Islet precursor cell (in vitro differentiated cells): ENCODE measurements around the gene CRYBG1.
A peak's percentile ranks its signal among the peaks of the same experiment; 100 is the strongest.
"Not testable (repeated sequence)": the region's sequence is repeated elsewhere in the genome, so short reads cannot be mapped to it uniquely, and the experiment has no call there.

Source experiments
- DNase-seq: peaks from one replicate; pipeline ENCODE4 v3.0.0-alpha.2; 2018

The CRYBG1 gene

DNA sequence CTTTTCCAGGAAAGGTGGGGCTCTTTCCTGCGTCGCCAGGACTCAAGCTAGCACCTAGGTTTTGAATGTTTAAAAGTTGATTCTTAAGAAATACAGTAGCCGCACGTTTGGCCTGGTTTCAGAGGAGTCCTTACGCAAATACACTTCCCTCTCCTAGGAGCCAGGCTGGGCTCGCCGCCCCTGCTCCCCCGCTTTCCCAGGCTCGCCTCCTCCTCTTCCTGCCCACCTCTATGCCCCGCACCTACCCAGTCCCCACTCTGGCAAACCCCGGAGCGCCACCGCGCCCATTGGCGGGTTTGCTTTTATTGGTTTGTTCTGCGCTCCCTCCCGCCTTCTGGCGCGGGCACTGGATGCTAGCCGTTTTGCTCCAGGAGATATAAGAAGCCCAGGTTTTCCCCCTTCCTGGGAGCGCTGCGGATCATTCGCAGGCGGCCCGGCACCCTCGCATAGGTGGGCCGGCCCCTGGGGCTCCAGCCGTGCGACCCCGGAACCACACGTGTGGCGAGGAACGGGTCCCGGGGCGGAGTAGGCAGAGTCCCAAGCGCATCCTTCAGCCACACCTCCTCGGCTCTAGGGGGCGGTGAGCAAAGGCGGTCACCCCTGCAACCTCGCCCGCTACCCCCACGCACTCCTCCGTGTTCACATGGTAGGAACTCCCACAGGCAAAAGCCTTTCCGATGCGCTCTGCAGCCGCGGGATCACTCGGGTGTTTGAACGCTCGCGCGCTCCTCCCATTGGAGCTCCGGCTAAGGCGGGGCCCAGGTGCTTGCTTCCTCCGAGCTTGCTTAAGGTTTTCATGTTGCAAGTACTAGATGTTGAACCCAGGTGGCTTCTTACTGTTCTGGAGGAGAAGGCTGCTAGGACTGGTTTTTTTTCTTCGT, 149.8 kb downstream of the CRYBG1 start:
- peak; percentile 83 for DNase-seq

DNA sequence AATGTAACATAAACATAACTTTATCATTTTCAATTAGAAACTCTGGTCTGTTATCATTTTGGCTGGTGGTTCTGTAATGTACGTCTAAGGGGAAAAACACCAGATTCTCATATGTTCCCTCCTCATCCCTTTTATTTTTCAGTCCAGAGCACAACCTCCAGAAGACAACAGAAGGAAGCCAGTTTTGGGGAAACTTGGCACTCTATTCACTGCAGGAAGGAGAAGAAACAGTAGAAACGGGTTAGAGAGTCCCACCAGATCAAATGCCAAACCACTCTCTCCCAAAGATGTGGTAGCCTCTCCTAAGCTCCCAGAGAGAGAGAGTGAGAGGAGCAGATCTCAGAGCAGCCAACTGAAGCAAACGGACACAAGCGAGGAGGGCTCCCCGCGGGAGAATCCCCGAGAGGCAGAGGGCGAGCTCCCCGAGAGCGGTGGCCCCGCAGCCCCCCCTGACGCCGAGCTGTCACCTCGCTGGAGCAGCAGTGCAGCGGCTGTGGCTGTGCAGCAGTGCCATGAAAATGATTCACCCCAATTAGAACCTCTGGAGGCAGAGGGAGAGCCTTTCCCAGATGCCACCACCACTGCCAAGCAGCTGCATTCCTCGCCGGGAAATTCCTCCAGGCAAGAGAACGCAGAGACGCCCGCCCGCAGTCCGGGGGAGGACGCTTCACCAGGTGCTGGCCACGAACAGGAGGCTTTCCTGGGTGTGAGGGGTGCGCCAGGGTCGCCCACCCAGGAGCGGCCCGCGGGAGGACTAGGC, 151.0 kb downstream of the CRYBG1 start:
- DNase-seq = peak; percentile 90

DNA sequence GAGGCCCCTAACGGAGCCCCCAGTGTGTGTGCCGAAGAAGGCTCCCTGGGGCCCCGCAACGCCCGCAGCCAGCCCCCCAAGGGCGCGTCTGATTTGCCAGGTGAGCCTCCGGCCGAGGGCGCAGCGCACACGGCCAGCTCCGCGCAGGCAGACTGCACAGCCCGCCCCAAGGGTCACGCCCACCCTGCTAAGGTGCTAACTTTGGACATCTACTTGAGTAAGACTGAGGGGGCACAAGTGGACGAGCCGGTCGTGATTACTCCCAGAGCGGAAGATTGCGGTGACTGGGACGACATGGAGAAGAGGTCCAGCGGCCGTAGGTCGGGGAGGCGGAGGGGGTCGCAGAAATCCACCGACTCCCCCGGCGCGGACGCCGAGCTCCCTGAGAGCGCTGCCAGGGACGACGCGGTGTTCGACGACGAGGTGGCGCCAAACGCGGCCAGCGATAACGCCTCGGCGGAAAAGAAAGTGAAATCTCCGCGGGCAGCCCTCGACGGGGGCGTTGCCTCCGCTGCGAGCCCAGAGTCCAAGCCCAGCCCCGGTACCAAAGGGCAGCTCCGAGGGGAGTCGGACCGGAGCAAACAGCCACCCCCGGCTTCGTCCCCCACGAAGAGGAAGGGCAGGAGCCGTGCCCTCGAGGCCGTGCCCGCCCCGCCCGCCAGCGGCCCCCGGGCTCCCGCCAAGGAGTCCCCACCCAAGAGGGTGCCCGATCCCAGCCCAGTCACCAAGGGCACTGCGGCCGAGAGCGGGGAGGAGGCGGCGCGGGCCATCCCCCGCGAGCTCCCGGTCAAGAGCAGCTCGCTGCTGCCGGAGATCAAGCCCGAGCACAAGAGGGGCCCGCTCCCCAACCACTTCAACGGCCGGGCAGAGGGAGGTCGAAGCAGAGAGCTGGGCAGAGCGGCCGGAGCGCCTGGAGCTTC, 151.8 kb downstream of the CRYBG1 start:
- peak; percentile 74 for DNase-seq

DNA sequence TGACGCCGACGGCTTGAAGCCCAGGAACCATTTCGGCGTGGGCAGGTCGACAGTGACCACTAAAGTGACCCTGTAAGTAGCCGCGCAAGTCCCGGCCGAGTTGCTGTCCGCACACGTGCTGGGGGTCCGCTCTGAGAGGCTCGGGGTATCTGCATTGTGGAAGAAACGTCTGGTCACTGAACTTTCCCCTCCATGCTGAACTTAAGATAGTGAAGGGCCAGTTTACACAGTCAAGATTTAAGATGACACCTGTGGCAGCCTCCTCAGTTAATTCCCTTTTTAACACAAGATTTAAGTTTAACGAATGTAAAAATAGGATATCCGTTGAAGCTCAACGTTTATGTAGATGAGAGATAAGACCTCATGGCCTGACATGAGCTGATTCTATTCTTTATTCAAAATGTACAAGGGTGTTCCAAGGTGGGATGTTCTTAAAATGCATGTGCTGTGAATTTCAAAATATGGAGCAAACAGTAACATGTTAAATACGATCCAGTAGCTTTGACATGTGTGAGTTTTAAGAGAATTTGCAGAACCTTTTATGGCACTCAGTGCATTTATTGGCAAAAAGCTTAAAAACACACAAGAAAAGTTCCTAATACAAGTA, 152.6 kb downstream of the CRYBG1 start:
- DNase-seq = no peak

DNA sequence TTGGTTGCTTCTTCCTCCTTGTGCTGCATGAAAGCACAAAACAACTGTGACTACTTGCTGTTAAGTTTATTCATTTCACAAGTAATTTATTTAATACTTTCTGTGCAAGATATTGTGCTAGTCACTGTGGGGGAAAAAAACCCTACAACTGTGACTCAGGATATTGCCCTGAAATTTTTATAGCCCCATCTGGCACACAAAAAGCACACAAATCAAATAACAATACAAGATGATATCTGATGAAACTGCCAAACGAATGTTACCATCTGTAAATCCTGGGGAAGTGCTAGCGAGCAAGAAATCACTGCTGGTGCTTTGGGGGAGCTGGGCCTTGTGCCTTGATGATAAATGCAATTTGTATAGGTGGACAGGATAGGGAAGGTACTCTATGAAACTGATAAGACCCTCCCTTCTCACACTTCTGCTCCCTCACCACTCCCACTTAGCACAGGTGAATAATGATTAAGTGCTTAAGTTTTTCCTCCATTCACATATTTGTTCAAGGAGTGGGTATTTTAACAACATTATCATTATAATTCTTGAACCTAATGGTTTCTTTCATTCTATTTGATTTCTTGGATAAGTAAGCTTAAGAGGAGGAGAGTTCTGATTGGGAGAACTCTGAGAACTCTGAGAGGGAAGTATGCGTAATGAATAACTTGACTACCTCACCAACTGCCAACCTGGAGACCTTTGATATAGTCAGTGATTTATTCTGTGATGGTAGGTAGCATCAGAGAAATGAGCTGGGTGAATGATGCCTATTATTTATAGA, 153.5 kb downstream of the CRYBG1 start:
- no peak for DNase-seq

DNA sequence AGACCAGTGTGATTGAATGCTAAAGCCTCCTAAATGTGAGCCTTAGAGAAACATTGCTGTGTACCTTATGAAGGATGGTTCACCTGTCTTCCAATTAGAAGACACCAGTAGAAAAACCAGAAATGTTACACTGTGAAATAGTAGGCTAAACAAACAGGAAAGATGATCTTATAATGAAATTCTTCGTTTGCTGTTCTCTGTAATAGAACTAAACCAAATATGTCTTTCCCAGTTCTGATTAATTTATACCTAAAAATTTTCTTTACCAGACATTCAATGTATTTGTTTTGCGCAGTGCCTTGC, 154.0 kb downstream of the CRYBG1 start:
- no peak for DNase-seq

DNA sequence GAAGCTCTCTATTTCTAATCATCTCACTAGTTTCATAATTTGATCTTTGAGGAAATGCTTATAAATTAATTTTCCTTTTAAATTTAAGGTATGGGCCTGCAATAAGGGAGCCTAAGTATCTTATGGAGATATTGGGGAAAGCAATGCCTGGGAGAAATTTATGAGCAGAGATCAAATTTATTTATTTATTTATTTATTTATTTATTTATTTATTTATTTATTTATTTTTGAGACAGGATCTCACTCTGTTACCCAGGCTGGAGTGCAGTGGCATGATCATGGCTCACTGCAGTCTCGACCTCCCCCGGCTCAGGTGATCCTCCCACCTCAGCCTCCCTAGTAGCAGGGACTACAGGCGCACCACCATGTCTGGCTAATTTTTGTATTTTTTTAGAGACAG, 155.1 kb downstream of the CRYBG1 start:
- DNase-seq = not testable (repeated sequence)

DNA sequence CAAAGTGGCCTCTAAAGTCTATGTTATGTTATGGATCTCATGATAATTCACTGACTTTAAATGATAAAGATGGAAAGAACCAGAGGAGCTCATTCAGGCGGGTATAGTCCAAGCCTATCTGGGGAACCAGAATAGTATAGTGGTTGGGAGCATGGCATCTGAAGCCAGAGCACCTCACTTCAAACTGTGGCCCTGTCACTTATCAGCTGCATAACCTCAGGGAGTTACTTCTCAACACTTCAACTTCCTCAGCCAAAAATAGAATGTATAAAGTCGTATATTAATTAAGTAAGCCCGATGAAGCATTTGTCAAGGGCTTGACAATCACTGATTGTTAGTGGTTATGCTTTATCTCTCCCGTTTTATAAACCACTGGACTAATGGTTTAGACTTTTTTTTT, 156.1 kb downstream of the CRYBG1 start:
- DNase-seq = no peak

DNA sequence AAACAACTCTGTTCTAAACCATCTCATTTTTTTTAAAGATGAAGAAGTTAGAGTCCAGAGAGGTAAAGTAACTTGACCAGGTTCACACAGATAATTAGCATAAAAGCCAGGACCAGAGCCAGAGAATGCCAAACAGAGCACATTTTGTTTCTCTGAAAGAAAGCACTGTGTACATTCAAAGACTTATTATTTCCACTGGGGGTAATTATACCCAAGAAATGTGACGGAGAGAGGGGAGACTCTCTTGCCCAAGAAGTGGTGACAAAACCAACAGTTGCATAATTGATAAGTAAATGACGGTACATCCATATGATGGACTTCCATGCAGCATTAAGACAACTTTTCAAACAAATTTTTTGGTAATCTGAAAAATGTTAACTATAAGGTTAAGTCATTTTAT, 157.2 kb downstream of the CRYBG1 start:
- DNase-seq = no peak

DNA sequence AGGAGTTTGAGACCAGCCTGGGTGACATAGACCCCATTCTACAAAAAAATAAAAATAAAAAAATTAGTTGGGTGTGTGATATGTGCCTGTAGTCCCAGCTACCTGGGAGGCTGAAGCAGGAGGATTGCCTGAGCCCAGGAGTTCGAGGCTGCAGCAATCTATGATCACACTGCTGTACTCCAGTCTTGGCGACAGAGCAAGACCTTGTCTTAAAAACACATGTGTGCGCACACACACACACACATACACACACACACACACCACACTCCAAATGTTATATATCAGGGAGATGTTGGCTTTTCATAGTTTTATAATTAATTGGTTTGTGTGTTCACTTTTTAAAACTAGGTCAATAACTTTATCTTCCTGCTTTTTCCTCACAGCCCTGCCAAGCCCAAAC, 158.2 kb downstream of the CRYBG1 start:
- DNase-seq = no peak

DNA sequence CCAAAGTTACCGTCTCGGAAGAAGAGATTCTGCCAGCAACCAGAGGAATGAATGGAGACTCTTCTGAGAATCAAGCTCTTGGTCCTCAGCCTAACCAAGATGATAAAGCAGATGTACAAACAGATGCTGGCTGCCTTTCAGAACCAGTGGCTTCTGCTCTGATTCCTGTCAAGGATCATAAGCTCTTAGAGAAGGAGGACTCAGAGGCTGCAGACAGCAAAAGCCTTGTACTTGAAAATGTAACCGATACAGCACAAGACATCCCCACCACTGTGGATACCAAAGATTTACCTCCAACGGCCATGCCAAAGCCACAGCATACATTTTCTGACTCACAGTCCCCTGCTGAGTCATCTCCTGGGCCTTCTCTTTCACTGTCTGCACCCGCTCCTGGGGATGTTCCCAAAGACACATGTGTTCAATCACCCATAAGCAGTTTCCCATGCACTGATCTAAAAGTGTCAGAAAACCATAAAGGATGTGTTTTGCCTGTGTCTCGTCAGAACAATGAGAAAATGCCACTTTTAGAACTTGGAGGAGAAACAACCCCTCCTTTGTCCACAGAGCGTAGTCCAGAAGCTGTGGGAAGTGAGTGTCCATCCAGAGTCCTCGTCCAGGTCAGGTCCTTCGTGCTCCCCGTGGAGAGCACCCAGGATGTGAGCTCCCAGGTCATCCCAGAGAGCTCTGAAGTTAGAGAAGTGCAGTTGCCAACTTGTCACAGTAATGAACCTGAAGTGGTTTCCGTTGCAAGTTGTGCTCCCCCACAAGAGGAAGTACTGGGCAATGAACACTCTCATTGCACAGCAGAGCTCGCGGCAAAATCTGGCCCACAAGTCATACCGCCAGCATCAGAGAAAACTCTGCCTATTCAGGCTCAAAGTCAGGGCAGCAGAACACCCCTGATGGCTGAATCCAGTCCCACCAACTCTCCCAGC, 159.2 kb downstream of the CRYBG1 start:
- peak; percentile 89 for DNase-seq

DNA sequence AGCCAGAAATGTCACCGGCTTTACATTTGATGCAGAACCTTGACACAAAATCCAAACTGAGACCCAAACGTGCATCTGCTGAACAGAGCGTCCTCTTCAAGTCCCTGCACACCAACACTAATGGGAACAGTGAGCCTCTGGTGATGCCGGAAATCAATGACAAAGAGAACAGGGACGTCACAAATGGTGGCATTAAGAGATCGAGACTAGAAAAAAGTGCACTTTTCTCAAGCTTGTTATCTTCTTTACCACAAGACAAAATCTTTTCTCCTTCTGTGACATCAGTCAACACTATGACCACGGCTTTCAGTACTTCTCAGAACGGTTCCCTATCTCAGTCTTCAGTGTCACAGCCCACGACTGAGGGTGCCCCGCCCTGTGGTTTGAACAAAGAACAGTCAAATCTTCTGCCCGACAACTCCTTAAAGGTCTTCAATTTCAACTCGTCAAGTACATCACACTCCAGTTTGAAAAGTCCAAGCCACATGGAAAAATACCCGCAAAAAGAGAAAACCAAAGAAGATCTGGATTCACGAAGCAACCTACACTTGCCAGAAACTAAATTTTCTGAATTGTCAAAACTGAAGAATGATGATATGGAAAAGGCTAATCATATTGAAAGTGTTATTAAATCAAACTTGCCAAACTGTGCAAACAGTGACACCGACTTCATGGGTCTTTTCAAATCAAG, 160.3 kb downstream of the CRYBG1 start:
- no peak for DNase-seq

DNA sequence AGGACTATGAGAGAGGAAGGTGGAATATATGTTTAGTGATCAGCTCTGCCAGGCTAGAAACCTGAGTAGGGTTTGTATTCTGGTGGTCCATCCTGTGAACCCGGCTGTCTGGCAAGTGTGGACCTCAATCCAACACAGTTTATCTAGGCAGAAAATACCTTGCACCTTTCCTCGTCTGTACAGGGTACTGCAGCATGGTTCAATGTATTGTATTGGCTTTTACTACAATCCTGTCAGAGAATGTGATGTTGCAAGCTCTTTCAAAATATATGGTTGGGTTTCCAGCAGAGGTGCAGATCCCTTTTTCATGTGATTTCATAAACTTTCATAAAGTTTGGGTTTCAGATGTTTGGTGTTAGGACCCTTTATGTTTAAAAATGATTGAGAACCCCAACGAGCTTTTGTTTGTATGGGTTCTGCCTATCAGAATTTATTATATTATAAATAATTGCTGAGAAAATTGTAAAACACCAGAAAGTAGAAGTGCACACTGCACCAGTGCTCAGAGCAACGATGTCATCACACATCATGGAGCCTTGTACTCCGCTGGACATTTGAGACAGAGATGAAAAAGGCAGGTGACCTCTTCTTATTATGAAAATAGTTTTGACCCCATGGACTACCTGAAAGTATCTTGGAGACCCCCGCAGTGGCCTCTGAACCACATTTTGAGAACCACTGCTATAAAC, 162.2 kb downstream of the CRYBG1 start:
- DNase-seq = no peak

DNA sequence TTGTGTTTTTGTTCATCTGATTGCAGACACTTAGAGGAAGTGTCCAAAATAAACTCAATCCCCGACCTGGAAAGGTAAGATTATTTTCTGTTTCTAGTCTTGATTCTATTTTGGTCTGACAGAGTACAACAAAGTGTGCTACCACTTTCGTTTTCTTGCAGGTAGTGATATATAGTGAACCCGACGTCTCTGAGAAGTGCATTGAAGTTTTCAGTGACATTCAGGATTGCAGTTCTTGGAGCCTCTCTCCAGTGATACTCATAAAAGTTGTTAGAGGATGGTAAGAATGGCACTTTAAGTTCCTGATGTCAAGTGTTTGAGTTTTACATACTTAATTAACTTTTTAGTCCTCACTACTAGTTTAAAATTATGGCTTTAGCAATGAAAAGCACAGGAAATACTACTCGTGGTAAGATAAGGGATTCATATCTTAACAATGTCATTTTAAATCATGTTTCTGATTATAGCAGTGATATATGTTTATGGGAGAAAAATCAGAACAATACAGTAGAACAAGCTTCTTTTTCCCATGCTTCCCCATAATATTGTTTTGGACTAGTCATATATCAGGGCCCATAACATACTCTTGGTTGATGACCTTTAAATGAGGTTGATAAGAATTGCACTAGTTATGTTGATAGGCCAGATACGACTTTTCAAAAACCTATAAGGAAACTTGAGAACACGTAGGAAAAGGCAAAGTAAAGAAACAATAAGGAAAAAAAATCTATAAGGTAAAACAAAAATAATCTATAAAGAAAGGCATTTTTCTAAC, 164.8 kb downstream of the CRYBG1 start:
- no peak for DNase-seq

DNA sequence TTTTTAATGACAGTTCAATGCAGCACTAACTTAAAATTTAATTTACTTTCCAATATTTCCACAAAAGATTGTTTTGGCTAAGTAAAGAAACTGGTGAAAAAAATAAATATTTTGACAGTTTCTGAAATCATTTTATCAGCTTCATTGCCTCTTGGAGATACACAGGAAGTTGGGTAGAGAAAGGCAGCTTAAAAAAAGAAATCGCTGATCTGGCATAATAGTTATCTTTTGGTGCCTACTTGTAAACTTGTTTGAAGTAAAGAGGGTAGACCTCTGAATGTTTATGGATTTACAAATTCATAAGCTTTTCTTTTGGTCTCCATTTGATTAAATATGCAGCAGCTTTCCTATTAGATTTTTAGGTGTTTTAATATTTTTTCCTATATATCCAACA, 165.4 kb downstream of the CRYBG1 start:
- no peak for DNase-seq

DNA sequence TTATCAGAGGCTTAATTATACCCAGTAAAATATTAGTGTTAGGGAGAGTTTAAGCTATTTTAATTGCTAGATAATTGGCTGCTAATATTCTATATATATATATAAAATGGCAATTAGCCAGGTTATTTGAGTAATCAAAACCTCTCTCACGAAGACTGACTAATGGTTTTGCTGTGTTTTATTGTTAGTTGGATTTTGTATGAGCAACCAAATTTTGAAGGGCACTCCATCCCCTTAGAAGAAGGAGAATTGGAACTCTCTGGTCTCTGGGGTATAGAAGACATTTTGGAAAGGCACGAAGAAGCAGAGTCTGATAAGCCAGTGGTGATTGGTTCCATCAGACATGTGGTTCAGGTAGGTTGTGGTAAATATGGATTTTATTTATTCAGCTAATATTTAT, 166.6 kb downstream of the CRYBG1 start:
- DNase-seq = no peak

DNA sequence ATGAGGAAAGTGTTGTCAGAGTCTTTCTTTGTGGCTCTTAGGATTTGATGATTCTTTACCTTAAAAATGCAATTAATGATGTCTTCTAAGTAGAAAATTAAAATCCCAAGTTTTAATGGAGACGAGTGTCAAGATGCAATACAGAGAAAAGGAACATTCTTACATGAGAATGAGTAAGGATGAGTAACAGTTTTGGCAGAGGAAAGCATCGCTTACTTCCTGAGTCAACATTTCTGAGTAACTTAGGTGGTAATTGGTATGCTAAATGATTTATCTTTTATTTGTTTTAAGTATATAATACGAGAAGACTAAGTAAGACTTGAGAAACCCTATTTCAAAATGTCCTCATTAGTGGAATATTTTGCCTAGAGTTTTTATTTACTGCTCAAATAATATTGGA, 167.5 kb downstream of the CRYBG1 start:
- no peak for DNase-seq

DNA sequence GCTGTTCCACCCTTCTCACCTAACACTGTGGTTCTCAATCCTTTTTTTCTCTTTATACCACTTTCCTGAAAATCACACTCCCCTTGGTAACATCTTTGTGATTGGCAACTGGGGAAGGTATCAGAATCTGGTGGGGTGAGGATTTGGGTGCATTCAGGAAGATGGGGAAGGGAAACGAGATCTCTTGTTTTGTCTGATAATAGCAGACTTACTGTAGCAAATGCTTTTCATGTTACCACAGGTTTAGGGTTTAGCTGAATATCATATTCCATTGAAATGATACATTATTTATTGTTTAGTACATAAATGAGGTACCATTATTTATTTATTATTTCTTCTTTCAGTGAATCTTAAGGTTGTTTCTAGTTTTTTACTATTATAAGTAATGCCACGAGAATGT, 168.0 kb downstream of the CRYBG1 start:
- no peak for DNase-seq

DNA sequence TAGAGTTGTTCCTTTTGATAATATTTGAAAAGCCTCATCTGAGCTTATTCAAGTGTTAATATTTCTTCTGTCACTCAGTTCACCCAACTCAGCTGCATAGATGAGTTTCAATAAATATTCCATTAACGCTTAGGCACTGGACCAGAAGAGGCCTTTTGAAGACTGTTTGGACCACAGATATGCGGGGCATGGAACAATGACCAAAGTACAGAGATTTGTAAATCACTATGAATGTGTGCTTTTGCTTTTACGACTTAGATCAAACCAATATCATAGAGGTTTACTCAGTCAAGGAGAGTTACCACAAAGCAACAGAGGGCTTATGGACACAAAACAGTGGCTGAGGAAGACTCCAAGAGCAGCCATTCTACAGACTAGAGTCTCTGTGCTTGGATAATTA, 168.9 kb downstream of the CRYBG1 start:
- no peak for DNase-seq
